ENCODE data around the gene CRYGS. TPM values are rescaled to one million over a fixed set of nuclear protein-coding genes. Genes with fewer than 3 reads are reported as not detected.

Gene CRYGS
- polyA plus RNA-seq, 2 donors = 1.4 to 5.0 TPM

GRCh38 chr3:186523434-186523833 lies 20.7 kb downstream of the CRYGS start:
- Histone ChIP-seq H3K4me3 (ENCODE audit: low read depth in 1 of 2, low read length in 2 of 2) (no peak overlapping the region), H3K9me3 (ENCODE audit: control insufficient read depth in 2 of 2, insufficient read depth in 1 of 2, low read depth in 1 of 2, low read length in 1 of 2) (no peaks in the 10 kb centered on the region), H3K27ac (ENCODE audit: low read depth in 2 of 2, low read length in 1 of 2) (no peak overlapping the region), H3K27me3 (ENCODE audit: control insufficient read depth in 1 of 2, insufficient read depth in 2 of 2, low read length in 2 of 2) (peaks cover 0 to 2% of the 10 kb centered on the region in 2 donors), H3K4me1 (ENCODE audit: control insufficient read depth in 2 of 2, insufficient read depth in 2 of 2, low read length in 1 of 2) (no peaks in the 10 kb centered on the region), H3K36me3 (ENCODE audit: control insufficient read depth in 2 of 2, insufficient read depth in 2 of 2, low read length in 1 of 2) (no peaks in the 10 kb centered on the region)
- 26 to 28% methylated on average over 2 of the region's 2 CpGs for WGBS, 2 donors

GRCh38 chr3:186523022-186523421 lies 21.2 kb downstream of the CRYGS start:
- 84 to 89% methylated on average over 6 of the region's 6 CpGs for WGBS, 2 donors
- Histone ChIP-seq H3K36me3 (ENCODE audit: control insufficient read depth in 2 of 2, insufficient read depth in 2 of 2, low read length in 1 of 2) (no peaks in the 10 kb centered on the region), H3K27me3 (ENCODE audit: control insufficient read depth in 1 of 2, insufficient read depth in 2 of 2, low read length in 2 of 2) (peaks cover 0 to 2% of the 10 kb centered on the region in 2 donors), H3K4me3 (ENCODE audit: low read depth in 1 of 2, low read length in 2 of 2) (no peak overlapping the region), H3K4me1 (ENCODE audit: control insufficient read depth in 2 of 2, insufficient read depth in 2 of 2, low read length in 1 of 2) (no peaks in the 10 kb centered on the region), H3K27ac (ENCODE audit: low read depth in 2 of 2, low read length in 1 of 2) (no peak overlapping the region), H3K9me3 (ENCODE audit: control insufficient read depth in 2 of 2, insufficient read depth in 1 of 2, low read depth in 1 of 2, low read length in 1 of 2) (no peaks in the 10 kb centered on the region)

- Histone ChIP-seq H3K36me3 (ENCODE audit: control insufficient read depth in 2 of 2, insufficient read depth in 2 of 2, low read length in 1 of 2) (no peaks in the 10 kb centered on the region), H3K27ac (ENCODE audit: low read depth in 2 of 2, low read length in 1 of 2) (no peak overlapping the region), H3K27me3 (ENCODE audit: control insufficient read depth in 1 of 2, insufficient read depth in 2 of 2, low read length in 2 of 2) (peaks cover 0 to 2% of the 10 kb centered on the region in 2 donors), H3K9me3 (ENCODE audit: control insufficient read depth in 2 of 2, insufficient read depth in 1 of 2, low read depth in 1 of 2, low read length in 1 of 2) (peaks cover 0 to 3% of the 10 kb centered on the region in 2 donors), H3K4me3 (ENCODE audit: low read depth in 1 of 2, low read length in 2 of 2) (no peak overlapping the region), H3K4me1 (ENCODE audit: control insufficient read depth in 2 of 2, insufficient read depth in 2 of 2, low read length in 1 of 2) (no peaks in the 10 kb centered on the region)
- 62 to 66% methylated on average over 10 of the region's 10 CpGs for WGBS, 2 donors
These were observed 23.0 kb downstream of the CRYGS start for GRCh38 chr3:186520957-186521842.

- H3K9me3 ChIP-seq (ENCODE audit: control insufficient read depth in 2 of 2, insufficient read depth in 1 of 2, low read depth in 1 of 2, low read length in 1 of 2) = peaks cover 0 to 3% of the 10 kb centered on the region in 2 donors
- H3K27me3 ChIP-seq (ENCODE audit: control insufficient read depth in 1 of 2, insufficient read depth in 2 of 2, low read length in 2 of 2) = peaks cover 0 to 2% of the 10 kb centered on the region in 2 donors
- H3K4me1 ChIP-seq (ENCODE audit: control insufficient read depth in 2 of 2, insufficient read depth in 2 of 2, low read length in 1 of 2) = no peaks in the 10 kb centered on the region
- H3K4me3 ChIP-seq (ENCODE audit: low read depth in 1 of 2, low read length in 2 of 2) = no peak overlapping the region
- 57 to 72% methylated on average over 5 of the region's 5 CpGs for WGBS, 2 donors
- no peaks in the 10 kb centered on the region for H3K36me3 ChIP-seq (ENCODE audit: control insufficient read depth in 2 of 2, insufficient read depth in 2 of 2, low read length in 1 of 2)
- no peak overlapping the region for H3K27ac ChIP-seq (ENCODE audit: low read depth in 2 of 2, low read length in 1 of 2)
These were observed 23.7 kb downstream of the CRYGS start for GRCh38 chr3:186520431-186520830.

- no peaks in the 10 kb centered on the region for H3K4me1 ChIP-seq (ENCODE audit: control insufficient read depth in 2 of 2, insufficient read depth in 2 of 2, low read length in 1 of 2)
- 58 to 63% methylated on average over 6 of the region's 6 CpGs for WGBS, 2 donors
- peaks cover 0 to 3% of the 10 kb centered on the region in 2 donors for H3K9me3 ChIP-seq (ENCODE audit: control insufficient read depth in 2 of 2, insufficient read depth in 1 of 2, low read depth in 1 of 2, low read length in 1 of 2)
These were observed 25.0 kb downstream of the CRYGS start for GRCh38 chr3:186519021-186519658.

GRCh38 chr3:186517218-186517617 lies 27.0 kb downstream of the CRYGS start:
- peaks cover 0 to 3% of the 10 kb centered on the region in 2 donors for H3K9me3 ChIP-seq (ENCODE audit: control insufficient read depth in 2 of 2, insufficient read depth in 1 of 2, low read depth in 1 of 2, low read length in 1 of 2)

More at GRCh38 chr3:186519021-186519658, 25.0 kb downstream of the CRYGS start:
- Histone ChIP-seq H3K4me3 (ENCODE audit: low read depth in 1 of 2, low read length in 2 of 2) (no peak overlapping the region), H3K27me3 (ENCODE audit: control insufficient read depth in 1 of 2, insufficient read depth in 2 of 2, low read length in 2 of 2) (peaks cover 0 to 2% of the 10 kb centered on the region in 2 donors), H3K36me3 (ENCODE audit: control insufficient read depth in 2 of 2, insufficient read depth in 2 of 2, low read length in 1 of 2) (no peaks in the 10 kb centered on the region), H3K27ac (ENCODE audit: low read depth in 2 of 2, low read length in 1 of 2) (no peak overlapping the region)

GRCh38 chr3:186516646-186517045 lies 27.5 kb downstream of the CRYGS start:
- Histone ChIP-seq H3K4me3 (ENCODE audit: low read depth in 1 of 2, low read length in 2 of 2) (no peak overlapping the region), H3K27ac (ENCODE audit: low read depth in 2 of 2, low read length in 1 of 2) (no peak overlapping the region), H3K9me3 (ENCODE audit: control insufficient read depth in 2 of 2, insufficient read depth in 1 of 2, low read depth in 1 of 2, low read length in 1 of 2) (peaks cover 0 to 3% of the 10 kb centered on the region in 2 donors), H3K27me3 (ENCODE audit: control insufficient read depth in 1 of 2, insufficient read depth in 2 of 2, low read length in 2 of 2) (peaks cover 0 to 2% of the 10 kb centered on the region in 2 donors), H3K36me3 (ENCODE audit: control insufficient read depth in 2 of 2, insufficient read depth in 2 of 2, low read length in 1 of 2) (no peaks in the 10 kb centered on the region), H3K4me1 (ENCODE audit: control insufficient read depth in 2 of 2, insufficient read depth in 2 of 2, low read length in 1 of 2) (no peaks in the 10 kb centered on the region)
- WGBS, 2 donors = 88 to 95% methylated on average over 2 of the region's 2 CpGs

More at GRCh38 chr3:186517218-186517617, 27.0 kb downstream of the CRYGS start:
- H3K27me3 ChIP-seq (ENCODE audit: control insufficient read depth in 1 of 2, insufficient read depth in 2 of 2, low read length in 2 of 2) = peaks cover 0 to 2% of the 10 kb centered on the region in 2 donors
- no peak overlapping the region for H3K4me3 ChIP-seq (ENCODE audit: low read depth in 1 of 2, low read length in 2 of 2)
- no peaks in the 10 kb centered on the region for H3K36me3 ChIP-seq (ENCODE audit: control insufficient read depth in 2 of 2, insufficient read depth in 2 of 2, low read length in 1 of 2)
- 77 to 80% methylated on average over 4 of the region's 4 CpGs for WGBS, 2 donors
- H3K4me1 ChIP-seq (ENCODE audit: control insufficient read depth in 2 of 2, insufficient read depth in 2 of 2, low read length in 1 of 2) = no peaks in the 10 kb centered on the region
- H3K27ac ChIP-seq (ENCODE audit: low read depth in 2 of 2, low read length in 1 of 2) = no peak overlapping the region

- Histone ChIP-seq H3K27ac (ENCODE audit: low read depth in 2 of 2, low read length in 1 of 2) (no peak overlapping the region), H3K27me3 (ENCODE audit: control insufficient read depth in 1 of 2, insufficient read depth in 2 of 2, low read length in 2 of 2) (peaks cover 0 to 2% of the 10 kb centered on the region in 2 donors), H3K9me3 (ENCODE audit: control insufficient read depth in 2 of 2, insufficient read depth in 1 of 2, low read depth in 1 of 2, low read length in 1 of 2) (peaks cover 0 to 3% of the 10 kb centered on the region in 2 donors), H3K4me1 (ENCODE audit: control insufficient read depth in 2 of 2, insufficient read depth in 2 of 2, low read length in 1 of 2) (no peaks in the 10 kb centered on the region), H3K4me3 (ENCODE audit: low read depth in 1 of 2, low read length in 2 of 2) (no peak overlapping the region), H3K36me3 (ENCODE audit: control insufficient read depth in 2 of 2, insufficient read depth in 2 of 2, low read length in 1 of 2) (no peaks in the 10 kb centered on the region)
- 49 to 51% methylated on average over 4 of the region's 4 CpGs for WGBS, 2 donors
These were observed 29.1 kb downstream of the CRYGS start for GRCh38 chr3:186515125-186515524.

- Histone ChIP-seq H3K9me3 (ENCODE audit: control insufficient read depth in 2 of 2, insufficient read depth in 1 of 2, low read depth in 1 of 2, low read length in 1 of 2) (peaks cover 0 to 3% of the 10 kb centered on the region in 2 donors), H3K27me3 (ENCODE audit: control insufficient read depth in 1 of 2, insufficient read depth in 2 of 2, low read length in 2 of 2) (peaks cover 0 to 2% of the 10 kb centered on the region in 2 donors), H3K4me3 (ENCODE audit: low read depth in 1 of 2, low read length in 2 of 2) (no peak overlapping the region), H3K36me3 (ENCODE audit: control insufficient read depth in 2 of 2, insufficient read depth in 2 of 2, low read length in 1 of 2) (no peaks in the 10 kb centered on the region), H3K4me1 (ENCODE audit: control insufficient read depth in 2 of 2, insufficient read depth in 2 of 2, low read length in 1 of 2) (no peaks in the 10 kb centered on the region), H3K27ac (ENCODE audit: low read depth in 2 of 2, low read length in 1 of 2) (no peak overlapping the region)
- WGBS, 2 donors = 72 to 80% methylated on average over 3 of the region's 3 CpGs
These were observed 29.7 kb downstream of the CRYGS start for GRCh38 chr3:186514296-186515002.

Measured in esophagus (tissue), 2 donors.